ENCODE results near the gene LRRC14B.

DNA sequence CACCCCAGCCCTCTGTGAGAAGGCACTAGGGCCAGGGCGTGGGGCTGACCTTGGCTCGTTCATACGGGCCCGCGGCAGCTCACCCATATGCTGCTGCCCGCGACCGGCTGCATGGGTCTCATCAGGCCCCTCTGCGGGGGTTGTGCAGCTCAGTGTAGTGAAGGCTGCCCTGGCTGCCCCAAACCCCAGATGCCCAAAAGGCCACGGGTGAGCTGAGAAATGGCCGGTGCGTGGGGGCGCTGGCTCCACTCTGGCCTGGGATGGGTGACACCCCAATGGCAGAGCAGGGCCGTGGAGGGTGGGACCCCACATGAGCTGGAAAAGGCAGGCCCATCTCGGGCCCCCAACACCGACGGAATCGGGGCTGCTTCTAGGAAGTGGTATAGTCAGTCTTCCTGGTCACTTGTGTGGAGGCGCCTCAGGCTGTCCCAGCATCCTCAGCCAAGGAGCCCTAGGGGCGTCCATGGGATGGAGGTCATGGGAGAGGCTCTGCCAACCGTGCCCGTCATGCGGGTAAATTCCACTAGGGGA, 19.4 kb upstream of the LRRC14B start:
- no peak for TF ChIP-seq EZH2phosphoT487 (IDR thresholded peaks at IDR 0.05; ENCODE audit: borderline replicate concordance, low read length)
- TF ChIP-seq, protein P1, sequence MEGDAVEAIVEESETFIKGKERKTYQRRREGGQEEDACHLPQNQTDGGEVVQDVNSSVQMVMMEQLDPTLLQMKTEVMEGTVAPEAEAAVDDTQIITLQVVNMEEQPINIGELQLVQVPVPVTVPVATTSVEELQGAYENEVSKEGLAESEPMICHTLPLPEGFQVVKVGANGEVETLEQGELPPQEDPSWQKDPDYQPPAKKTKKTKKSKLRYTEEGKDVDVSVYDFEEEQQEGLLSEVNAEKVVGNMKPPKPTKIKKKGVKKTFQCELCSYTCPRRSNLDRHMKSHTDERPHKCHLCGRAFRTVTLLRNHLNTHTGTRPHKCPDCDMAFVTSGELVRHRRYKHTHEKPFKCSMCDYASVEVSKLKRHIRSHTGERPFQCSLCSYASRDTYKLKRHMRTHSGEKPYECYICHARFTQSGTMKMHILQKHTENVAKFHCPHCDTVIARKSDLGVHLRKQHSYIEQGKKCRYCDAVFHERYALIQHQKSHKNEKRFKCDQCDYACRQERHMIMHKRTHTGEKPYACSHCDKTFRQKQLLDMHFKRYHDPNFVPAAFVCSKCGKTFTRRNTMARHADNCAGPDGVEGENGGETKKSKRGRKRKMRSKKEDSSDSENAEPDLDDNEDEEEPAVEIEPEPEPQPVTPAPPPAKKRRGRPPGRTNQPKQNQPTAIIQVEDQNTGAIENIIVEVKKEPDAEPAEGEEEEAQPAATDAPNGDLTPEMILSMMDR (IDR thresholded peaks at IDR 0.05; ENCODE audit: low read depth, low read length, poor library complexity, severe bottlenecking) = no peak

All from DOHH2 (cell line).